Measurements from ENCODE around the gene ADK.
A peak's percentile ranks its signal among the peaks of the same experiment; 100 is the strongest.

ADK gene

GRCh38 chr10:74662635-74663034 is 511.6 kb downstream of the ADK start:
- no peak overlapping the region for H3K27ac Mint-ChIP-seq
- no peaks in the 10 kb centered on the region for H3K9me3 Mint-ChIP-seq
- H3K36me3 Mint-ChIP-seq (ENCODE audit: low read depth), result no peaks in the 10 kb centered on the region
- no peak overlapping the region for H3K4me3 Mint-ChIP-seq
- TF ChIP-seq CTCF (IDR thresholded peaks at IDR 0.05), result no peak
- no peaks in the 10 kb centered on the region for H3K27me3 Mint-ChIP-seq (ENCODE audit: low read depth, poor library complexity)
- H3K4me1 Mint-ChIP-seq, result no peaks in the 10 kb centered on the region
- no peak for DNase-seq

GRCh38 chr10:74669210-74669609 is 518.2 kb downstream of the ADK start:
- H3K4me1 Mint-ChIP-seq, result no peaks in the 10 kb centered on the region
- no peak overlapping the region for H3K27ac Mint-ChIP-seq
- no peaks in the 10 kb centered on the region for H3K27me3 Mint-ChIP-seq (ENCODE audit: low read depth, poor library complexity)
- no peak overlapping the region for H3K4me3 Mint-ChIP-seq
- DNase-seq, result no peak
- H3K36me3 Mint-ChIP-seq (ENCODE audit: low read depth), result peaks cover 15% of the 10 kb centered on the region
- no peak for TF ChIP-seq CTCF (IDR thresholded peaks at IDR 0.05)
- no peaks in the 10 kb centered on the region for H3K9me3 Mint-ChIP-seq

GRCh38 chr10:74671716-74672115 is 520.7 kb downstream of the ADK start:
- no peak for TF ChIP-seq CTCF (IDR thresholded peaks at IDR 0.05)
- Mint-ChIP-seq H3K27ac (no peak overlapping the region), H3K4me3 (no peak overlapping the region), H3K9me3 (no peaks in the 10 kb centered on the region), H3K4me1 (no peaks in the 10 kb centered on the region), H3K36me3 (ENCODE audit: low read depth) (peaks cover 24% of the 10 kb centered on the region), H3K27me3 (ENCODE audit: low read depth, poor library complexity) (no peaks in the 10 kb centered on the region)
- no peak for DNase-seq

- Mint-ChIP-seq H3K9me3 (no peaks in the 10 kb centered on the region), H3K4me1 (no peaks in the 10 kb centered on the region), H3K27me3 (ENCODE audit: low read depth, poor library complexity) (no peaks in the 10 kb centered on the region), H3K4me3 (no peak overlapping the region), H3K36me3 (ENCODE audit: low read depth) (peaks cover 28% of the 10 kb centered on the region), H3K27ac (peak overlapping the region; percentile 8)
- DNase-seq, result no peak
- TF ChIP-seq CTCF (IDR thresholded peaks at IDR 0.05), result no peak
Measured at GRCh38 chr10:74672430-74673165, 521.6 kb downstream of the ADK start.

- TF ChIP-seq CTCF (IDR thresholded peaks at IDR 0.05), result no peak
- no peak for DNase-seq
- Mint-ChIP-seq H3K4me1 (no peaks in the 10 kb centered on the region), H3K36me3 (ENCODE audit: low read depth) (peaks cover 28% of the 10 kb centered on the region), H3K4me3 (no peak overlapping the region), H3K9me3 (no peaks in the 10 kb centered on the region), H3K27ac (no peak overlapping the region), H3K27me3 (ENCODE audit: low read depth, poor library complexity) (no peaks in the 10 kb centered on the region)
Measured at GRCh38 chr10:74674927-74675326, 523.9 kb downstream of the ADK start.

GRCh38 chr10:74675484-74675883 is 524.5 kb downstream of the ADK start:
- H3K36me3 Mint-ChIP-seq (ENCODE audit: low read depth), result peaks cover 28% of the 10 kb centered on the region
- H3K4me3 Mint-ChIP-seq, result no peak overlapping the region
- no peak overlapping the region for H3K27ac Mint-ChIP-seq
- no peak for DNase-seq
- no peaks in the 10 kb centered on the region for H3K27me3 Mint-ChIP-seq (ENCODE audit: low read depth, poor library complexity)
- no peaks in the 10 kb centered on the region for H3K4me1 Mint-ChIP-seq
- H3K9me3 Mint-ChIP-seq, result no peaks in the 10 kb centered on the region
- no peak for TF ChIP-seq CTCF (IDR thresholded peaks at IDR 0.05)

All from nephron progenitor cell (in vitro differentiated cells).